Measurements from ENCODE around the gene CEBPA.

CEBPA gene

DNA sequence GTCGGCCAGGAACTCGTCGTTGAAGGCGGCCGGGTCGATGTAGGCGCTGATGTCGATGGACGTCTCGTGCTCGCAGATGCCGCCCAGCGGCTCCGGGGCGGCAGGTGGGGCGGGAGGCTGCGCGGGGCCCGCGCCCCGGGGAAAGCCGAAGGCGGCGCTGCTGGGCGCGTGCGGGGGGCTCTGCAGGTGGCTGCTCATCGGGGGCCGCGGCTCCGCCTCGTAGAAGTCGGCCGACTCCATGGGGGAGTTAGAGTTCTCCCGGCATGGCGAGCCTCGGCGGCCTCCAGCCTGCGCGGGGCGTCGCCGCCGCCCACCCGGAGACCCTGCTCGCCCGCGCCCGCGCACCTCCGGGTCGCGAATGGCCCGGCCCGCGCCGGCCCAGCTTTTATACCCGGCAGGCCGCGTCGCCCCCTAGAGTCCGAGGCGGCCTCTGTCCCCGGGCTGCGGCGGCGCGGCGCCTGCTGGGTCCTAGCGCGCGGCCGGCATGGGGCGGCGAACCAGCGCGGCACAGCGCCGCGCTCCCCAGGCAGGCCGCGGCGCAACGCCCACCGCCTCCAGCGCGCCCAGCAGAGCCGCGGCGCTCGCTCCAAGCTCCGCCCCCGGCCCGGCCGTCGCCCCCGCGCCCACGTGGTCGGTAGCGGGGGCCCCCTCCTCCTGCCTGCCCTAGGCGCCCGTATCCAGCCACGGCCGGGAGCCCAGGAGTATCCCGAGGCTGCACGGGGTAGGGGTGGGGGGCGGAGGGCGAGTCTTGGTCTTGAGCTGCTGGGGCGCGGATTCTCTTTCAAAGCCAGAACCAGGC, at the start of gene CEBPA:
TSS of gene CEBPA (minus strand) at position 360 of the 799 bp plus-strand sequence. CDS start at position 240, 120 bp downstream.
- DNase-seq: peak in 12 of 14 donors; percentile 9 to 86 (median 68)

- DNase-seq: no peak
These were observed 48.4 kb upstream of the CEBPA start for GRCh38 chr19:33350538-33351309.

DNA sequence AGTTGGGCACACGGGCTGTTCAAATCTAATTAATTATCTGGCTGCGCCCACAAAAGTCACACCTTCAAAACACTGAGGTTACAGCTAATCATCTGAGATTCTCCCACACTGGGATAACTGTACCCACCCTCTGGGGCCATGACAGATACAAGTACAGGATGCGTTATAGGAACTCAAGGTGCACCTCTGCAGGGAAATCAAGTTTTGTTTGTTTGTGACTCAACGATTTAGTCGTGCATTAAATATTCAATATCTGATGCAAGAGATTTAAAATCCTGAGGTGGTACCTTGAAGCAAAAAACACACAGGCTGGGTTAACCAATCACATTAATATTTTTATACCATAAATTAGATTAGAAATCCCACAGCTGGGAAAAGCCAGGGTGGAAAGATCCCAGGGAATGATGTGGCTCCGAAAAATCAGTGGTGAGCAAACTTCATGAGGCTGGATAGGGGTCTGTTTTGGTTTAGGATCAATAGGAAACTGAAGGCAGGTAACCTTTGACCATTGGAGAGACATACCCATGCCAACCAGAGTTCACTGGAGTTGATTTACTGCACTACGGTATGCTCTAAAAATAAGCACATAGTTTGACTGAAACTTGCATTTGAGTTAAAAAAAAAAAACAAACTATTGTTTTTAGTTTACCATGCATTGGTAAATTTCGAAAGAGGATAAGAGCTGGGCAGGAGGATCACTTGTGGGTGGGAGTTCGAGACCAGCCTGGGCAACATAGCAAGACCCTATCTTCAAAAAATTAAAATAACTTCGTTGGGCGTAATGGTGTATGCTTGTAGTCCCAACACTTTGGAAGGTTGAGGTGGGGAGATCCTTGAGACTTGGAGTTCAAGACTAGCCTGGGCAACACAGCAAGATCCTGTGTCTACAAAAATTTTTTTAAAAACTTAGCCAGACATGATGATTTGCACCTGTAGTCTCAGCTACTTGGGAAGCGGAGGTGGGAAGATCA, 47.3 kb upstream of the CEBPA start:
- no peak for DNase-seq

DNA sequence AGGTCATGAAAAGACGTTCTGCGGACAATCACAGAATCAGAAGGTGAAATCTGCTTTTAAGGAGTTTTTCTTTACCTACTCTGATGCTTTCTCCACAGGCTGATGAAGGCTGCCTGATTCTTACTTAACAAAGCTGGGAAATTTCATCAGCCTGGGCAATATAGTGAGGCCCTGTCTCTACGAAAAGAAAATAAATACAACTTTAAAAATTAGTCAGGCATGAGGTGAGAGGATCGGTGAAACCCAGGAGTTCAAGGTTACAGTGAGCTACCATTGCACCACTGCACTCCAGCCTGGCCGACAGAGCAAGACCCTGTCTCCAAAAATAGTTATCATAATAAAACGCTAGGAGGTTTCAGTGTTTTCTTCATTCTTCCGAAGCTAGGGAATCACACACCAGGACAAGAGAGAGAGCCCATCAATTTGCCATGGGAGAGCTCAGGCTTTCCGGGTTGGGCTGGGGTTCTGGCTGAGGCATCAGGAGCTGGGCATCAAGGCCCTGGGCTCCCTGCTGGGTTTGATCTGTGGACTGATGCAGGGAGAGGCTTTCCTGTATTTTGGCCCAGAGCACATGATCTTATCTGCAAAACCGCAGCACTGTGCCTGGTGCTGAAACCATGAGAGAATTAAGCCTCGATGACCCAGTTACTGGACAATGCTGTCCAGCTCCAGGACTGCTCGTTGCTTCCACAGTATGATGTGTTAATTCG, 46.1 kb upstream of the CEBPA start:
- no peak for DNase-seq

- no peak for DNase-seq
These were observed 45.0 kb upstream of the CEBPA start for GRCh38 chr19:33347300-33347699.

DNA sequence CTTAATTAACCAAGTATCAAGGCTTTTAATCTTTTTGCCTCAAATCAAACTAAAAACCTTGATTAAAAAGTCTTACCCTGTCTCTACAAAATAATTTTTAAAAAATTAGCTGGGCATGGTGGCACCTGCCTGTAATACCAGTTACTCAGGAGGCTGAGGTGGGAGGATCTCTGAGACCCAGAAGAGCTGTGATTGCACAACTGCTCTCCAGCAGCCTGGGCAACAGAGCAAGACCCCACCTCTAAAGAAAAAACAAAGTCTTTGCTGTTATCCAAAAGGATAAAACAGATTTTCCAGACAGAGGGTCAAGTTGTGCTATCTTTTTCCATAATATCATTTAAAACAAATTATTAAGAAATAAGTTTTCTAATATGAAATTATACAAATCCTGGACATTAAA, 44.3 kb upstream of the CEBPA start:
- DNase-seq: no peak

DNA sequence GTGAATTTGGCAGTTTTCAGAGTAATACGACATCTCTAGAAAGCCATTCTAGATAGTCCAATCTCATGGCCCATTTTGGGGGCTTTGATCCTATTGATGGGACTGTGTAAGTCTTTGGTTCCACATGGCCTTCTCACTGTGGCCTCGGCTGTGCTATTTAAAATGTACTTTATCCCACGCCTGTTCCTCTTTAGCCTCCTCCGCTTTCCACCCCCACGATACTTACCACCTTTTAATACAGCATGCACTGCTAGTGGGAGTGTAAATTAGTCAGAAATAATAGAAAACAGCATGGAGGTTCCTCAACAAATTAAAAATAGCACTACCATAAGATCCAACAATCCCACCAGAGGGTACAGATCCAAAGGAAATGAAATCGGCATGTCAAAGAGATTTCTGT, 42.8 kb upstream of the CEBPA start:
- DNase-seq: no peak

- no peak for DNase-seq
These were observed 42.2 kb upstream of the CEBPA start for GRCh38 chr19:33344573-33344925.

DNA sequence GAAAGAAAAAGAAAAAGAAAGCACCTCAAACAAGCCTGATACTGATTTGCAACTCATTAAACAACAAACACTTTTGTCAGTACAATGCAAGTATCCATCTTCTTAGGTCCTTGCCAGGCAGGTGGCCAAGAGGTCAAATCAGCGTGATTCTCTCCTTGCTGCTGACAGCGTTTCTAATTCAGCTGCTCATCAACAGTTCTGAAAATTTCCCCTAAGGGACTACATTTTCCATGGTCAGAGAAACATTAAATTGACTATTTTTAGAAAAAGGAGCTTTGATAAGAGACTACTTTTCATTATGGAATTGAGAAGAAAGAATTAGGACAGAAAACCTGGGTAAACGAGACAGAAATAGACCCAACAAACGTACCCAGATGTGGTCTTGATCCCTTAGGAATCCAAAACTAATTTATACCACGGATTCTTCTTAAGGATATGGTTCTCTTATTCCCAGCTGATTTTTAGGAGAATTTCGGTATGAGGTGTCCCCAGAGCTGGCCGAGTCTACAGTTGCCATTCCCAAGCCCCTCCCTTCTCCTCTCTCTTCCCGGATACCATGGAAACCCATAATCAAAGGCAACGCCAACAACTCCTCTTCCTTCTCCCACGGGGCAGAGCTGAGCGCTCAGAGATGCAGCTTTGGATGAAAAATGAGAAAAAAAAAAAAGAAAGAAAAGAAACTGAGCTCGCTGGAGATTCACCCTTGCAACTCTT, 41.7 kb upstream of the CEBPA start:
- no peak for DNase-seq

DNA sequence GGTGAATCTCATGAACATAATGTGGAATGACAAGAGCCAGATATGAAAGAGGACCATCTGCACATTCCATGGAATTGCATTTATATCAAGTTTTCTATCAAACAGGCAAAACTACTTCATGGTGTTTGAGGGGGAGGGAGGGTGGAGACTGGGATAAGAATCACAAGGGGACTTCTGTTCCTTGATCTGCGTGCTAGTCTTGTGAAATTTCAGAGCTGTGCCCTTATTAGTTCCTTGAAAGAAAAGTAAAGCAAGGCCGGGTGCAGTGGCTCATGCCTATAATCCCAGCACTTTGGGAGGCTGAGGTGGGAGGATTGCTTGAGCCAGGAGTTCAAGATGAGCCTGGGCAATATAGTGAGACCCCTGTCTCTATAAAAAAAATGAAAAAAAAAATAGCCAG, 41.0 kb upstream of the CEBPA start:
- DNase-seq: no peak

GRCh38 chr19:33340991-33341390, 38.7 kb upstream of the CEBPA start:
- no peak for DNase-seq

DNA sequence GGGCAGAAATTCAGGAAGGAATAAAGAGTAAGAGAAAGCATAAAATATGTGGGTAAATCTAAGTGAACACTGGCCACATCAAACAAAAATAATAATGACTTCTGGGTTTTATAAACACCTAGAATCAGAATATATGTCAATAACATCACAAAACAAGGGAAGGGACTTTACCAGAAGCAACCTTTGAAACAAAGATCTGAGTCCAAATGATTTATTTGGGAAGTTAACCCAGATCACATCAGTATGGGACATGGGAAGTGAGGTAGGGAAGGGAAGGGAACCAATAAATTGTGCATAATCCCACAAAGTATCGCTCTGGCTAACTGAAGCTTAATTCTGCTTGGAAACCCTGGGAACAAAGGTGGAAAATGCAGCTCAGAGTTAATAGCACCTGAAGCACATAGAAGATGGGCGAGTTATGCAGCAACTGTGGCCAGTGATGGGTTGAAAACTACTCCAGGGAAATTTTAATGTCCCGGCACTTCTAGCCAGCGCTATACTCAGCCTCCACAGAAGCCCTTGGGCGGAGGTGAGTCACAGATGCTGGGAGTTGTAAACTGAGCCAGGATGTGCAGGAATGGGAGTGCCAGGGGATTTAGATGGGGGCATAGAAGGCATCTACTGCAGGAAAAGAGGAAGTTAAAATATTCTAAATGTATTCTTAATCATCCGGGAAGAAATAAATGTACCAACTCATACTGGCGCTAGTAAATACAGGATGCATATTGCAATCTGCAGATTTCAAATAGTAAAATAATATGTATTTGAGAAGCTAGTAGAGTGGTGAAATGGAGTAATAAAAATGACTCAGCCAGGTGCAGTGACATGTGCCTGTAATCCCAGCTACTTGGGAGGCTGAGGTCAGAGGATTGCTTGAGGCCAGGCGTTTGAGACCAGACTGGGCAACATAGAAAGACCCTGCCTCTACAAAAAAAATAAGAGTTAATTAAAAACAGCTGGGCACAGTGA, 37.0 kb upstream of the CEBPA start:
- DNase-seq: no peak

DNA sequence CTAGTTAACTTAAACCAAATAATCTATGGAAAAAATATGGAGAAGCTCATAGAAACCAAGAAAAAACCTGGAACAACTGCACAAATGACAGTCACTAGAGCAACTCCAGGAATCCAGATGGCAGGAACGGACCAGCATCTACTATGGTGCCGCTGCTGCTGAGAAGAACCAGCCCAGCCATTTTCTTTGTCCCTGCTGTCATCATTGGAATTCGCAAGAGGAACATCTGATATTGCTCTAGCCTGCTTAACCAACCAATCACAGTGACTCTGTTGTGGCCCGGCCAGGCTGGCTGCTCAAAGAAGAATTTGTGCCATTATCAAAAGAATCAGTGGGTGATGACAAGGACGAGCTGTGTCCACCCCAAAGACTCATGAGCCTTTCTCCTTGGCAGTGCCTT, 33.1 kb upstream of the CEBPA start:
- DNase-seq: no peak

- no peak for DNase-seq
These were observed 31.9 kb upstream of the CEBPA start for GRCh38 chr19:33334271-33334670.

GRCh38 chr19:33333642-33334041, 31.3 kb upstream of the CEBPA start:
- DNase-seq: no peak

DNA sequence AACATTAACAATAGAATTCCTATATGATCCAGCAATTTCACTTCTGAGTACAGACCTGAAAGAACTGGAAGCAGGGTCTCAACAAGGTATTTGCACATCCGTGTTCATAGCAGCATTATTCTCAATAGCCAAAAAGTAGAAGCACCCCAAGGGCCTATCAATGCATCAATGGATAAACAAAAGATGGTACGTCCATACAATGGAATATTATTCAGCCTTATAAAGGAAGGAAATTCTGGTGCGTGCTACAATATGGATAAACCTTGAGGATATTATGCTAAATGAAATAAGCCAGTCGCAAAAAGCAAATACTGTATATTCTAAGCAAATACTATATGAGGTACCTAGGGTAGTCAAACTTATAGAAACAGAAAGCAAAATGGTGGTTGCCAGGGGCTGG, 30.8 kb upstream of the CEBPA start:
- no peak for DNase-seq

- DNase-seq: peak in 7 of 14 donors; percentile 2 to 22 (median 11)
These were observed 29.9 kb upstream of the CEBPA start for GRCh38 chr19:33332248-33332647.

DNA sequence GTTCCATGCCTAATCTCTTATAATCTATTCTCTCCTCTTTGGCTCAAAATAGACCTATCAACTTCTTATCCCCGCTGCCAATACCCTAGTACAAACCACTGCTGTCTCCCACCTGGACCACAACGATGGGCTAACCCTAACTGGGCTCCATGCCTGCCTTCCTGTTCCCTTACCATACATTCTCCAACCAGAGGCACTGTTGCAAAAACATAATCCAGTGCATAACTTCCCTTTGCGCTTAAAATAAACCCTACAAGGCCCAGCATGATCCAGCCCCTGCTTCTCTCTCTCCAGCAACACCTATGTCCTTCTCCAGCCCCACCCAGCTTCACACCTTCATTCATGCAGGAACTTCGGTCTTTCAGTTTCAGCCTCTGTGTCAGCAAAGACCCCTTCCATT, 27.4 kb upstream of the CEBPA start:
- DNase-seq: no peak

- DNase-seq: no peak
These were observed 26.7 kb upstream of the CEBPA start for GRCh38 chr19:33329060-33329459.

DNA sequence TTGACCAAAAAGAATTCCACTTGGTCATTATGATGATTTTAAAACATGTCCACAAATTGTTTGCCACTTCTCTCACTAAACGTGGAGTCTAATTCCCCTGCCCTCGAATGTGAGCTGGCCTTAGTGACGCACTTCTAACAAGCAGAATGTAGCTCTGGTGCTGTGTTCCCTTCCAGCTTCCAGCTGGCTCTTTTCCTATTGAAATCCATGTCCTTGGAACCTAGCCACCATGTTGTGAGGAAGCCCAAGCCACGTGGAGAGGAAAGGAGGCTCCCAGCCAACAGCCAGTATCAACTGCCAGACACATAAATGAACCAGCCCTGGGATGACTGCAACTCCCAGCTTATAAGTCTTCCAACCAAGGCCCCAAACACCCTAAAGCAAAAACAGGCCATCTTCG, 23.6 kb upstream of the CEBPA start:
- DNase-seq: peak in 9 of 14 donors; percentile 17 to 88 (median 55)
